Measurements from ENCODE around the gene GPR25. TPM values are rescaled to one million over a fixed set of nuclear protein-coding genes. Genes with fewer than 3 reads are reported as not detected.

GPR25 gene
- total RNA-seq, 4 donors from 2014 or later: not detected

DNA sequence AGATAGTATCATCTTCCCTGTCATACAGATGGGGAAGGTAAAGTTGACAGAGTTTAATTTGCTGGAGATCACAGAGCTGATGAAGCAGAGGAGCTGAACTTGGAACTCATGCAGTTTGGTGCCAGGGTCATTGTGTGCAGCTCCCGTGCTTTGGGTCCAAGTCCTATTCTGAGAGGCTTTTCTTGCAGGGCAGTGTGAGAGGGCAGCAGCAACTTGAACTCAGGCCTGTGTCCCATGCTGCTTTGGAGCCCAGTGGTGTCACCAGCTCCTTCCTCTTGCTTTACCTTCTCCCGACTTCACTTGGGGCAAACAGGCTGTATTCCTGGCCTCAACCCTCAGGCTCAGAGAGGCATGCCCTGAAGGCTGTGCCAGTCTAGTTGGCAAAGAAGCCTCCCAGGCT, 46.6 kb downstream of the GPR25 start:
- ATAC-seq: no peak
- 70% methylated on average over 2 of the region's 2 CpGs; no CpG with 5 or more reads in 1 of the 2 donors for WGBS, 2 donors (ENCODE audit: low coverage in 1 of 2)
- Histone ChIP-seq H3K4me1 (no peaks in the 10 kb centered on the region), H3K9me3 (no peaks in the 10 kb centered on the region), H3K27ac (no peak overlapping the region), H3K27me3 (peaks cover 13% of the 10 kb centered on the region), H3K4me3 (no peak overlapping the region), H3K36me3 (no peaks in the 10 kb centered on the region)
- TF ChIP-seq POLR2A (IDR thresholded peaks at IDR 0.05): no peak

GRCh38 chr1:200921571-200922110, 48.9 kb downstream of the GPR25 start:
- peaks cover 4% of the 10 kb centered on the region for H3K27me3 ChIP-seq
- H3K4me3 ChIP-seq: no peak overlapping the region
- no peaks in the 10 kb centered on the region for H3K4me1 ChIP-seq
- H3K36me3 ChIP-seq: no peaks in the 10 kb centered on the region
- no peak overlapping the region for H3K27ac ChIP-seq
- no peak for ATAC-seq
- H3K9me3 ChIP-seq: no peaks in the 10 kb centered on the region
- TF ChIP-seq EP300 (IDR thresholded peaks at IDR 0.05): no peak
- WGBS, 2 donors (ENCODE audit: low coverage in 1 of 2): 84 to 89% methylated on average over 6 to 9 of the region's 9 CpGs

GRCh38 chr1:200922406-200922805, 49.6 kb downstream of the GPR25 start:
- peaks cover 4% of the 10 kb centered on the region for H3K27me3 ChIP-seq
- no peaks in the 10 kb centered on the region for H3K4me1 ChIP-seq
- no peaks in the 10 kb centered on the region for H3K9me3 ChIP-seq
- no peak overlapping the region for H3K4me3 ChIP-seq
- H3K36me3 ChIP-seq: no peaks in the 10 kb centered on the region
- TF ChIP-seq POLR2A (IDR thresholded peaks at IDR 0.05) (no peak), POLR2AphosphoS5 (IDR thresholded peaks at IDR 0.05) (no peak), EP300 (IDR thresholded peaks at IDR 0.05) (no peak)
- TF ChIP-seq, protein P1, sequence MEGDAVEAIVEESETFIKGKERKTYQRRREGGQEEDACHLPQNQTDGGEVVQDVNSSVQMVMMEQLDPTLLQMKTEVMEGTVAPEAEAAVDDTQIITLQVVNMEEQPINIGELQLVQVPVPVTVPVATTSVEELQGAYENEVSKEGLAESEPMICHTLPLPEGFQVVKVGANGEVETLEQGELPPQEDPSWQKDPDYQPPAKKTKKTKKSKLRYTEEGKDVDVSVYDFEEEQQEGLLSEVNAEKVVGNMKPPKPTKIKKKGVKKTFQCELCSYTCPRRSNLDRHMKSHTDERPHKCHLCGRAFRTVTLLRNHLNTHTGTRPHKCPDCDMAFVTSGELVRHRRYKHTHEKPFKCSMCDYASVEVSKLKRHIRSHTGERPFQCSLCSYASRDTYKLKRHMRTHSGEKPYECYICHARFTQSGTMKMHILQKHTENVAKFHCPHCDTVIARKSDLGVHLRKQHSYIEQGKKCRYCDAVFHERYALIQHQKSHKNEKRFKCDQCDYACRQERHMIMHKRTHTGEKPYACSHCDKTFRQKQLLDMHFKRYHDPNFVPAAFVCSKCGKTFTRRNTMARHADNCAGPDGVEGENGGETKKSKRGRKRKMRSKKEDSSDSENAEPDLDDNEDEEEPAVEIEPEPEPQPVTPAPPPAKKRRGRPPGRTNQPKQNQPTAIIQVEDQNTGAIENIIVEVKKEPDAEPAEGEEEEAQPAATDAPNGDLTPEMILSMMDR (IDR thresholded peaks at IDR 0.05): no peak
- H3K27ac ChIP-seq: no peak overlapping the region
- WGBS, 2 donors (ENCODE audit: low coverage in 1 of 2): 60 to 67% methylated on average over 1 of the region's 2 CpGs
- ATAC-seq: no peak

- H3K9me3 ChIP-seq: no peaks in the 10 kb centered on the region
- 56 to 60% methylated on average over 1 of the region's 1 CpG for WGBS, 2 donors (ENCODE audit: low coverage in 1 of 2)
- no peaks in the 10 kb centered on the region for H3K4me1 ChIP-seq
- H3K4me3 ChIP-seq: no peak overlapping the region
- ATAC-seq: no peak
- H3K27me3 ChIP-seq: peaks cover 4% of the 10 kb centered on the region
- no peaks in the 10 kb centered on the region for H3K36me3 ChIP-seq
- no peak overlapping the region for H3K27ac ChIP-seq
- TF ChIP-seq EP300 (IDR thresholded peaks at IDR 0.05) (no peak), POLR2AphosphoS5 (IDR thresholded peaks at IDR 0.05) (no peak), POLR2A (IDR thresholded peaks at IDR 0.05) (no peak)
- TF ChIP-seq, protein P1 (IDR thresholded peaks at IDR 0.05): no peak
Observed at GRCh38 chr1:200923601-200924000, 50.8 kb downstream of the GPR25 start.

Other genes with a start within 250 kb of the GPR25 start
- 10 to 100 TPM; 21.8 to 34.7 (median 24.3) TPM for gene DDX59, start 203.1 kb upstream of the GPR25 start, total RNA-seq
- 10 to 100 TPM; 37.8 to 47.4 (median 46.0) TPM for gene CAMSAP2, start 134.1 kb upstream of the GPR25 start, total RNA-seq
- 1 to 10 TPM in 1 of 4 donors, under 1 TPM in 1, not detected in 2; 0.47 to 2.9 TPM for gene INAVA, start 21.9 kb downstream of the GPR25 start, total RNA-seq
- 1 to 10 TPM; 1.2 to 1.9 (median 1.6) TPM for gene KIF21B, start 150.7 kb downstream of the GPR25 start, total RNA-seq
- not detected for gene CACNA1S, start 239.4 kb downstream of the GPR25 start, total RNA-seq